Panc1 (cell line): ENCODE measurements around the gene PRDX5.
A peak's percentile ranks its signal among the peaks of the same experiment; 100 is the strongest.

Experiments used
- CTCF ChIP-seq: fragments of 450-650 bp; IDR thresholded peaks from 2 replicates; pipeline ENCODE4 v1.5.1; 2017; ENCODE audit warnings: mild to moderate bottlenecking
- POLR2AphosphoS5 ChIP-seq: IDR thresholded peaks from 2 replicates; pipeline ENCODE4 v1.6.1; 2012; ENCODE audit warnings: mild to moderate bottlenecking, low read depth, low read length, moderate library complexity
- REST ChIP-seq, 2 experiments: IDR thresholded peaks; 2 replicates each; pipeline ENCODE4 v1.6.1; 2011 to 2012; ENCODE audit warnings: low read depth in 2 of 2, control low read depth in 1 of 2, low read length in 1 of 2, mild to moderate bottlenecking in 1 of 2, moderate library complexity in 1 of 2; ENCODE audit not compliant: insufficient read depth in 1 of 2
- SIN3A ChIP-seq: IDR thresholded peaks from 2 replicates; pipeline ENCODE4 v1.6.1; 2012; ENCODE audit warnings: low read depth, mild to moderate bottlenecking, low read length, moderate library complexity, borderline replicate concordance; ENCODE audit not compliant: insufficient read depth

- TF ChIP-seq CTCF (peak; percentile 97), REST (IDR thresholded peaks at IDR 0.05; ENCODE audit: insufficient read depth in 1 of 2, low read depth in 2 of 2, low read length in 1 of 2) (no peak; a peak in 1 of 4 replicates), POLR2AphosphoS5 (0 out of 2 replicates have a peak, but pooled peaks have one; percentile 31), SIN3A (no peak)
Measured at GRCh38 chr11:64355078-64355940, 37.4 kb downstream of the PRDX5 start.
